ENCODE data around the gene PRPF6.

- TF ChIP-seq CTCF (conservative IDR thresholded peaks at IDR 0.05) (no peak), EZH2 (IDR thresholded peaks at IDR 0.05; ENCODE audit: low read depth) (no peak)
These were observed 29.0 kb downstream of the PRPF6 start for GRCh38 chr20:64009811-64010387.

Data from PC-9 (cell line).